Mesenchymal stem cell (in vitro differentiated cells and primary cell): ENCODE measurements around the gene GCK.
A peak's percentile ranks its signal among the peaks of the same experiment; 100 is the strongest.

Source experiments
- DNase-seq: peaks from one replicate; pipeline ENCODE4 v3.0.0-alpha.2; 2013
- H2AFZ ChIP-seq: one replicate; pipeline ENCODE4 v1.6.1; 2013; ENCODE audit warnings: low read depth, mild to moderate bottlenecking, control low read depth, inconsistent platforms, low read length, moderate library complexity
- H2AK5ac ChIP-seq: 2 replicates; pipeline ENCODE4 v1.6.1; 2013; ENCODE audit warnings: low read length, moderate library complexity, mild to moderate bottlenecking, inconsistent platforms; ENCODE audit not compliant: severe bottlenecking
- H2BK120ac ChIP-seq: one replicate; pipeline ENCODE4 v1.6.1; 2013; ENCODE audit warnings: low read depth, mild to moderate bottlenecking, inconsistent platforms, low read length, moderate library complexity
- H2BK12ac ChIP-seq, 2 experiments: one replicate each; pipeline ENCODE4 v1.6.1; 2013; ENCODE audit warnings: inconsistent platforms in 2 of 2, low read length in 2 of 2, mild to moderate bottlenecking in 2 of 2, moderate library complexity in 2 of 2, control low read depth in 1 of 2
- H2BK15ac ChIP-seq: one replicate; pipeline ENCODE4 v1.6.1; 2013; ENCODE audit warnings: mild to moderate bottlenecking, low read depth, inconsistent platforms; ENCODE audit not compliant: poor library complexity, severe bottlenecking
- H2BK5ac ChIP-seq: 2 replicates; pipeline ENCODE4 v1.6.1; 2013; ENCODE audit warnings: low read depth, mild to moderate bottlenecking, low read length, control low read depth, inconsistent platforms; ENCODE audit not compliant: poor library complexity, severe bottlenecking
- H3K14ac ChIP-seq, 2 experiments: one replicate each; pipeline ENCODE4 v1.6.1; 2013; ENCODE audit warnings: inconsistent platforms in 2 of 2, low read length in 2 of 2, control low read depth in 1 of 2, mild to moderate bottlenecking in 1 of 2, moderate library complexity in 1 of 2
- H3K18ac ChIP-seq, 2 experiments: one replicate each; pipeline ENCODE4 v1.6.1; 2013; ENCODE audit warnings: inconsistent platforms in 2 of 2, low read length in 2 of 2, control low read depth in 1 of 2, low read depth in 1 of 2, mild to moderate bottlenecking in 1 of 2
- H3K23ac ChIP-seq, 2 experiments: one replicate each; pipeline ENCODE4 v1.6.1; 2013; ENCODE audit warnings: inconsistent platforms in 2 of 2, low read length in 2 of 2, mild to moderate bottlenecking in 2 of 2, moderate library complexity in 2 of 2, control low read depth in 1 of 2
- H3K27ac ChIP-seq: 2 replicates; pipeline ENCODE4 v1.5.1; 2013; ENCODE audit warnings: mild to moderate bottlenecking, moderate library complexity, low read length, control low read depth, inconsistent platforms; ENCODE audit not compliant: poor library complexity, severe bottlenecking
- H3K27me3 ChIP-seq, 2 experiments: 2 replicates each; pipeline versions ENCODE4 v1.6.1 to v1.7.0; 2013; ENCODE audit warnings: low read length in 2 of 2, mild to moderate bottlenecking in 2 of 2, moderate library complexity in 2 of 2, control low read depth in 1 of 2, inconsistent platforms in 1 of 2; ENCODE audit not compliant: control insufficient read depth in 1 of 2, insufficient read depth in 1 of 2
- H3K36me3 ChIP-seq, 2 experiments: 2 replicates each; pipeline versions ENCODE4 v1.6.1 to v1.7.0; 2013; ENCODE audit warnings: low read length in 2 of 2, control low read depth in 1 of 2, inconsistent platforms in 1 of 2, low read depth in 1 of 2, mild to moderate bottlenecking in 1 of 2; ENCODE audit not compliant: insufficient read depth in 2 of 2, control insufficient read depth in 1 of 2
- H3K4ac ChIP-seq, 2 experiments: one replicate each; pipeline ENCODE4 v1.6.1; 2013; ENCODE audit warnings: inconsistent platforms in 2 of 2, low read length in 2 of 2, mild to moderate bottlenecking in 2 of 2, moderate library complexity in 2 of 2, control low read depth in 1 of 2, low read depth in 1 of 2
- H3K4me1 ChIP-seq: 2 replicates; pipeline ENCODE4 v1.6.1; 2013; ENCODE audit warnings: low read depth, low read length, control low read depth; ENCODE audit not compliant: control insufficient read depth, insufficient read depth
- H3K4me2 ChIP-seq: 2 replicates; pipeline ENCODE4 v1.6.1; 2013; ENCODE audit warnings: low read length, mild to moderate bottlenecking, inconsistent platforms; ENCODE audit not compliant: poor library complexity, severe bottlenecking
- H3K4me3 ChIP-seq, 2 experiments: 2 replicates each; pipeline versions ENCODE4 v1.5.1 to v1.7.0; 2013; ENCODE audit warnings: low read length in 2 of 2, mild to moderate bottlenecking in 2 of 2, control low read depth in 1 of 2, low read depth in 1 of 2; ENCODE audit not compliant: insufficient read depth in 1 of 2
- H3K79me1 ChIP-seq: replicated peaks from 2 replicates; pipeline ENCODE4 v1.6.1; 2013; ENCODE audit warnings: mild to moderate bottlenecking, control low read depth, low read length, inconsistent platforms; ENCODE audit not compliant: poor library complexity, severe bottlenecking
- H3K9ac ChIP-seq: 2 replicates; pipeline ENCODE4 v1.7.0; 2013; ENCODE audit warnings: mild to moderate bottlenecking, low read length, moderate library complexity
- H3K9me3 ChIP-seq: 2 replicates; pipeline ENCODE4 v1.7.0; 2013; ENCODE audit warnings: mild to moderate bottlenecking, low read length; ENCODE audit not compliant: control insufficient read depth
- H4K8ac ChIP-seq: one replicate; pipeline ENCODE4 v1.6.1; 2013; ENCODE audit warnings: inconsistent platforms, mild to moderate bottlenecking, low read length, moderate library complexity
- H4K91ac ChIP-seq: one replicate; pipeline ENCODE4 v1.6.1; 2013; ENCODE audit warnings: mild to moderate bottlenecking, low read length, inconsistent platforms
- WGBS: methylation state at CpG from one replicate; pipeline ENCODE4 v1.1.7; 2013; ENCODE audit warnings: mixed read lengths; 5-methylcytosine and 5-hydroxymethylcytosine counted together

The GCK gene

DNA sequence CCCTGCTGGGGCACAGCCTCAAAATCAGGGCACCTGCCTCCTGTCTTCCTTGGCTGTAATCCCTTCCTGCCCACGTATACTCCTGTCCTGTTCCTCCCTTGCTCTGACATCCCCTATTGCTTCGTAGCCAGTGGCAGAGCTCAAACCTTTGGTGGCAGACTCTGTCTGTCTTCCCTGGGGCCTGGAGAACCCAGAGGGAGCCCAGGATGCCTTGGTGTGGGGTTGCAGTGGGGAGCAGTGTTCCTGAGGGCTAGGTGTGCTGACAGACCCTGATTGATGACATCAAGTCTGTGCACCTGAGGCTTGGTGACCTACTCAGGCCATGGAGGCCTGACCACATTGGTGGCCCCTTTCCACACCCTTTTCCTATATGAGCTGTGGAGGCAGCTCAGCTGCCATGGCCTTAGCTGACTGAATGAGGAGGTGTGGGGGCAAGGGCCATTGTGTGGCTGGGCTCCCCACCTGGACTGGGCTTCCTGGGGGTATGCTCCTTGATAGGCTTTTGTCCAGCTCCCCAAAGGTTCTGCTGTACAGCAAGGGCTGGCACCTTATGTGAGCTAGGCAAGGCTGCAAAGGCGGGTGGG is 5.4 kb upstream of the GCK start:
- H3K23ac ChIP-seq, result no peak overlapping the region
- H3K36me3 ChIP-seq, result no peaks in the 10 kb centered on the region
- no peaks in the 10 kb centered on the region for H3K79me1 ChIP-seq
- H3K4me1 ChIP-seq, result peaks cover 10% of the 10 kb centered on the region
- no peak overlapping the region for H2BK15ac ChIP-seq
- H2BK5ac ChIP-seq, result no peak overlapping the region
- H2AK5ac ChIP-seq, result peak overlapping the region; percentile 38
- no peak overlapping the region for H2BK12ac ChIP-seq
- no peak for DNase-seq
- peaks cover 4 to 10% of the 10 kb centered on the region in 2 experiments for H3K27me3 ChIP-seq
- no peak overlapping the region for H4K91ac ChIP-seq
- no peak overlapping the region for H2BK120ac ChIP-seq
- no peak overlapping the region for H3K9ac ChIP-seq
- no peak overlapping the region for H3K18ac ChIP-seq
- H2AFZ ChIP-seq, result no peak overlapping the region
- no peak overlapping the region for H3K4me3 ChIP-seq
- WGBS, result 92% methylated on average over 3 of the region's 3 CpGs
- H3K9me3 ChIP-seq, result no peaks in the 10 kb centered on the region
- no peak overlapping the region for H3K14ac ChIP-seq
- H3K4ac ChIP-seq, result no peak overlapping the region
- no peak overlapping the region for H3K27ac ChIP-seq
- peak overlapping the region; percentile 24 for H4K8ac ChIP-seq
- no peak overlapping the region for H3K4me2 ChIP-seq

DNA sequence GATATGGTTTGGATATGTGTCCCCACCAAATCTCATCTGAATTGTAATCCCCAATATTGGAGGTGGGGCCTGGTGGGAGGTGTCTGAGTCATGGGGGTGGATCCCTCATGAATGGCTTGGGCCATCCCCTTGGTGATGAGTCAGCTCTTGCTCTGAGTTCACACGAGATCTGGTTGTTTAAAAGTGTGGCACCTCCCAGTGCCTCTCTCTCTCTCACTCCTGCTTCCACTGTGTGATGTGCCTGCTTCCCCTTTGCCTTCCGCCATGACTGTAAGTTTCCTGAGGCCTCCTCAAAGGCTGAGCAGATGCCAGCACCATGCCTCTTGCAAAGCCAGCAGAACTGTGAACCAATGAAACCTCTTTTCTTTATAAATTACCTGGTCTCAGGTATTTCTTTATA is 4.8 kb upstream of the GCK start:
- Histone ChIP-seq H3K23ac (no peak overlapping the region), H3K27me3 (peaks cover 4 to 10% of the 10 kb centered on the region in 2 experiments), H2AK5ac (no peak overlapping the region), H3K14ac (no peak overlapping the region), H2BK15ac (no peak overlapping the region), H2BK12ac (no peak overlapping the region), H3K79me1 (no peaks in the 10 kb centered on the region), H3K9me3 (no peaks in the 10 kb centered on the region), H2BK120ac (no peak overlapping the region), H3K4me3 (no peak overlapping the region), H3K18ac (no peak overlapping the region), H3K4me1 (peaks cover 13% of the 10 kb centered on the region), H4K8ac (no peak overlapping the region), H3K36me3 (no peaks in the 10 kb centered on the region), H3K27ac (no peak overlapping the region), H3K4me2 (no peak overlapping the region), H4K91ac (no peak overlapping the region), H2BK5ac (no peak overlapping the region), H2AFZ (no peak overlapping the region), H3K4ac (no peak overlapping the region), H3K9ac (no peak overlapping the region)
- DNase-seq, result peak; percentile 29
- WGBS, result 48% methylated on average over 2 of the region's 2 CpGs

GRCh38 chr7:44193011-44193802 is 4.0 kb upstream of the GCK start:
- Histone ChIP-seq H2BK15ac (no peak overlapping the region), H3K18ac (no peak overlapping the region)

GRCh38 chr7:44191171-44191570 is 1.9 kb upstream of the GCK start:
- no peak overlapping the region for H3K4me2 ChIP-seq
- no peak overlapping the region for H3K27ac ChIP-seq
- H2AFZ ChIP-seq, result no peak overlapping the region
- no peak overlapping the region for H3K4me3 ChIP-seq
- no peak overlapping the region for H3K18ac ChIP-seq
- H3K4ac ChIP-seq, result no peak overlapping the region
- no peaks in the 10 kb centered on the region for H3K79me1 ChIP-seq
- peaks cover 28% of the 10 kb centered on the region for H3K4me1 ChIP-seq
- no peak overlapping the region for H2BK5ac ChIP-seq
- no peak for DNase-seq
- no peak overlapping the region for H4K91ac ChIP-seq
- no CpG with 5 or more reads among the region's 5 CpGs for WGBS
- H3K27me3 ChIP-seq, result peaks cover 0 to 4% of the 10 kb centered on the region in 2 experiments
- H3K9me3 ChIP-seq, result no peaks in the 10 kb centered on the region
- no peak overlapping the region for H2AK5ac ChIP-seq
- no peak overlapping the region for H2BK120ac ChIP-seq
- H3K23ac ChIP-seq, result no peak overlapping the region
- H3K14ac ChIP-seq, result no peak overlapping the region
- H3K36me3 ChIP-seq, result no peaks in the 10 kb centered on the region
- H4K8ac ChIP-seq, result no peak overlapping the region
- no peak overlapping the region for H3K9ac ChIP-seq
- no peak overlapping the region for H2BK12ac ChIP-seq
- no peak overlapping the region for H2BK15ac ChIP-seq

More at GRCh38 chr7:44193011-44193802, 4.0 kb upstream of the GCK start:
- H3K4me3 ChIP-seq, result no peak overlapping the region
- no peak for DNase-seq
- H2AK5ac ChIP-seq, result peak overlapping the region; percentile 34
- H3K14ac ChIP-seq, result no peak overlapping the region
- H3K9ac ChIP-seq, result no peak overlapping the region
- H3K36me3 ChIP-seq, result no peaks in the 10 kb centered on the region
- H2BK5ac ChIP-seq, result no peak overlapping the region
- H2AFZ ChIP-seq, result no peak overlapping the region
- H2BK12ac ChIP-seq, result no peak overlapping the region
- H3K4ac ChIP-seq, result no peak overlapping the region
- 98% methylated on average over 4 of the region's 7 CpGs for WGBS
- H3K27me3 ChIP-seq, result peaks cover 4 to 10% of the 10 kb centered on the region in 2 experiments
- H3K79me1 ChIP-seq, result no peaks in the 10 kb centered on the region
- H4K91ac ChIP-seq, result no peak overlapping the region
- no peak overlapping the region for H4K8ac ChIP-seq
- peaks cover 16% of the 10 kb centered on the region for H3K4me1 ChIP-seq
- H3K27ac ChIP-seq, result no peak overlapping the region
- no peak overlapping the region for H3K23ac ChIP-seq
- no peaks in the 10 kb centered on the region for H3K9me3 ChIP-seq
- H3K4me2 ChIP-seq, result no peak overlapping the region
- no peak overlapping the region for H2BK120ac ChIP-seq
